NCI-H1092 treated with DMSO at 0.1 percent for 48 hours (cell line): ENCODE data around the gene RPL3.
A peak's percentile ranks its signal among the peaks of the same experiment; 100 is the strongest.

ENCODE experiments used
- DNase-seq: peaks from one replicate; lab custom pipeline; 2025; lab: John Stamatoyannopoulos, UW

The RPL3 gene

DNA sequence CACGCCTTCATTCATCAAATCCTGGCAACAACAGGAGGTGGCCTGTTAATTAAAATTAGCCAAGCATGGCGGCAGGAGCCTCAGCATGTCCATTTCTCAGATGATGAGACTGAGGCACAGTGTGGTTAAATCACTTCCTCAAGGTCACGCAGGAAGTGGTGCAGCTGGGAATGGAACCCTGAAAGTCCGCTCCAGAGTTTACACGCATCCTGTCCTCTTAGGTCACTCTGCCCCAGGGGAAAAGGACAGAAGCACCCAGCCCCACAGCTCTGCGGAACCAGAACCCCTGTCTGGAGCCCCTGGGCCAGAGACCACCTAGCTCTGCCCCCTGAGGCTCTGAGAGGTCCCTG is 19.6 kb downstream of the RPL3 start:
- no peak for DNase-seq

DNA sequence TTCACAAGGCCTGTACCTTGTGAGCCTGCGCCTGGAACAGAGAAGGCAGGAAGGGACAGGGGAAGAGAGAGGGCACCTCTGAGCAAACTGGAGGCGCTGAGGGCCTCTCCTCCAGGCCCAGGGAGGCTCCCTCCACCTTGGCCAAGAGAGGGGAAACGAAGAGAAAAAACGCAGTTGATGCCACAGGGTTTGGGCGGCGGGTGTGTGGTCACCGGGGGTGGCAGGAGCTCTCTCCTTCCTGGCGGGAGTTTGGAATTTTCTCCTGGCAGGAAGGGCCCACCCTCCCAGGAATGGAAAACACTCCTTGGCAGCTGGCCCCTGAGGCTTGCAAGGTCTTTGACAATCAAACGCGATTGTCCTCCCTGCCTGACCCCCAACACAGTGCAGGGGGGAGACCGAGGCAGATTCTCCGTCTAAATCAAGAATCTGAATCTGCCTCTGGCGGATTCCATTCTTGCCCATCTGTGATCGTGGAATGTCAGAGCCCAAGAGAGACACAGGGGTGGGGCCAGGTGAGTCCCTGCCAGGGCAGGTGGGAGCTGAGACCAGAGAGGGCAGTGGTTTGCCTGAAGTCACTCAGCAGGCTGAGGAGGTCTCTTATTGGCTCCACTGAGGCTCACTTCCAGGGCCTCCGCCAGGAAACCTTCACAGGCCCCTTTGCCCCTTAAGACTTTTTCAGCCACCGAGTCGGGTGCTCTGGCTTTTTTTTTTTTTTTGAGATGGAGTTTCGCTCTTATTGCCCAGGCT is 21.0 kb downstream of the RPL3 start:
- no peak for DNase-seq

DNA sequence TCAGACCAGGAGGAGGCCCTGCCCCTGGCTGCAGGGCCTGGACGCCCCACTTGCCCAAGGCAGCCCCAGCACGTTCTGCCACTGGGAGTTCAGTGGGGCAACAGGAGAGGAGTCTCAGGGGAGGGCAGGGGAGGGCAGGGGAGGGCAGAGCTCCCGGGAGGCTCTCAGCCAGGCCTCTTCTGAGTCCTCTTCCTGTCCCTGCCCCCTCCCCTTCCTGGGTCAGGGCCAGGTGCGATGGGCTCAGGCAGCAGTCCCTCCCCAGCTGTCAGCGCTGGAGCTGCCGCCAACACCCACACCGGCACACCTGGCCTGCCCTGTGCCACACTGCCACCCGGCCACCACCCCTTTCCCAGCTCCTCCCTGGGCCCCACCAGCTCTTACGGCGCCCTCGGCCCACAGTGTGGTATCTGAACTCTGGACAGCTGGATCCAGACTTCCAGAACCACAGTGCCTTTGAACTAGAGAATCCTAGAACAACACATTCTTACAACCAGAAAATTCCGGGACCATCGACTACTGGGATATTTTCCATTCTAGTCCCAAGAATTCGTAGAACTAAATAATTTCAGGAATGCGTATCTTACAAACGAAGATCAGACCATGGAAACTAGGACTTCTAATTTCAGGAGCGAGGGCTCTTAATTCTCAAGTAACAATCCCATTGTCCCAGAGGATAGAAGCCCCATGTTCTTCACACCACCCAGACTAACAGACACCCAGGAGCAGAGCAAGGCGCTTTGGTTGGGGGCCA is 21.8 kb downstream of the RPL3 start:
- peak; percentile 17 for DNase-seq

DNA sequence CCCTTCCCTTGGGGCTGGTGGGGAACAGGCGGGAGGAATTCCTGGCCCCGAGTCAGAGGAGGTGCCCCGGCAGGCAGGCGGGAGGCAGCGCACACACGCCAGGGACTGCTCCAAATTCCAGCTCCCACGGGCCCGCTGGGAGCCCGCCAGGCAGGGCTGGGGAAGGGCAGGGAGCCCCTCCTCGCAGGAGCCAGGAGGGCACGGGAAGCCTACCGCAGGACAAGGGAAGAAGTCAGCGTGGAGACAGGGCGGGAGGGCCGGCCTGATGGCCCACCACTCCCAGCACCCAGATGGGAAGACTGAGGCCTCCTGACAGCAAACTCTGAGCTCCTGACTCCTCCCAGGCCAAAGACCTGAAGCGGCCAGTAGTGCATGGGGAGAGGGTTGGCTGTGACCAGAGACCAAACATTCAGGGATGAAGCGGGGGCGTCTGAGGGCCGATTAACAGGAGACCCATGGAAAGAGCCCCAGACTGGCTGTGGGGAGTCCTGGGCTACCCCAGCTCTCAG is 22.4 kb downstream of the RPL3 start:
- DNase-seq, result no peak

DNA sequence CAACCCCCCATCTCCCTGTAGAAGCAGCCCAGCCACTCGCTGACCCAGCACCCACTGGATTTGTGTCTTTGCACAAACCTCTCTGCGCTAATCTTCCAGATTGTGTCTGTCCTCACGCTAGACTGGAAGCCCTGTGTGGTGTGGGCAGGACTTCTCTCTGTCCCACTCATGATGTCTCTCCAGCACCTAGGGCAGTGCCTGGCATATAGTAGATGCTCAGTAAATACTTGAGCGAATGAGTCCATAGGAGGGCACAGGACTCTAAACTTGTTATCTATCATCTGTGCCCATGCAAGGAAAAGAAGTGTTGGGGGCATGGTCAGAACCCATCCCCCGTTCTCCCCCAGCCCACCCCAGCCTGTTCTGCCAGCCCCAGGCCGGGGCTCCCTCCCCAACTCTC is 22.9 kb downstream of the RPL3 start:
- no peak for DNase-seq

DNA sequence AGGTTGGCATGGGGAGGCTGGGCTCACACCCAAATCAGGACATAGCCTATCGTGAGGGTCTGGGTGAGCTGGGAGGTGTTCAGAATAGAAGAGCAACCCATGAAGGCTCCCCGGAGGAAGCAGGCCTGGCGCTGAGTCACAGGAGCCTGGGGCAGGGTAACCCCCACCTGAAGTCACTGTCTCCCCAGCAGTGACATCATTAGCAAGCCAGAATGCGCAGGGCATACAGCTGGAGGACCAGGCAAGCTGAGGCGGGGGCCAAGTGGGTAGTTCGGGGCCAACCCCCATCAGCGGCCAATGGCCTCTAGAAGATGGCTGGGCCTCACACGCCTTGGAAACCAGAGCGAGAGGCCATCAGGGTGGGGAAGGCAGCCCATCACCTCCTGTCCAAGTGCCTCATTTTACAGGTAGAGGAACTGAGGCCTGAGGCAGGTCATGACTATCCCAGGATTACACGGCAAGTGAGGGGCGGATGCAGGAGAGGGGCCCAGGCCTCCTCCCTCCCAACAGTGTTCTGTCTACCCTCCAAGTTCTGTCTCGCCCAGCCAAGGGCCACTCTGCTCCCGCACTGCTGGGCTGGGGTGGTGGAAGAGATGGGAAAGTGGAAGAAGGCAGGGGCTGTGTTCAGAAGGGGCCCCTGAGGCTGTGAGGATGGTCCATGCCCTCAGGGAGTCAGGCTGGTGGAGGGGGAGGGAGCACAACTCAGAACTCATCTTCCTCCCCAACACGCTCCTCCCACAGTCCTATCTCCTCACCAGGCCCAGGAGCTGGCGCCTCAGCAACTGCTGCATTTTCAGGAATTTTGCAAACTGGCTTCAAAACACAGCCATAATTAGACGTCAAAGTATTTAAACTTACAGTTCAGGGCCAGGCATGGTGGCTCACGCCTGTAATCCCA is 24.6 kb downstream of the RPL3 start:
- DNase-seq, result no peak

DNA sequence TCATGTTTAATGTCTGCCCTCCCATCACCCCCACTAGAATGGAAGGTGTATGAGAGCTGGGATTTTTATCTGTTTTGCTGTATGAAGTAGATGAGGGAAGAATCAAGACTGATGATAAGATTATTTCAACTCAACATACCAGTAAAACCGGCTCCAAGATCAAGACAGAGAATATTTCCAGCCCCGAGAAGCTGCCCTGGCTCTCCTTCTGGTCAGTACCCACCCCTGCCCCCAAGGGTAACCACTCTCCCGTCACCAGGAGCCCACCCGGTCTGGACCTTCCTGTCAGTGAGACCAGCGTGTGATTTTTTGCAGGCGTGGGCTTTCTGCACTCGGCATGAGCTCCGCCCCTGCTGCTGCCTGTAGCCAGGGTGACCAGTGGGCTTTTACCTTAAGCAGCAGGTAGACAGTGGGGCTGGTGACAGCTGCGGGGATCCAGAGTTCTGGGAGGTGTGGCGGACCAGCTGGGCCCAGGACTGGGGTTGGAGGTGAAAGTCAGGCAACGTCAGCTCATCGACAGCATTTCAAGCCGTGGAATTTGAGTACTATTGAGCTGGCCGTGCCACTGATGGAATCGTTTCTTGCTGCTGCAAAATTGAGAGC is 25.6 kb downstream of the RPL3 start:
- DNase-seq, result no peak

DNA sequence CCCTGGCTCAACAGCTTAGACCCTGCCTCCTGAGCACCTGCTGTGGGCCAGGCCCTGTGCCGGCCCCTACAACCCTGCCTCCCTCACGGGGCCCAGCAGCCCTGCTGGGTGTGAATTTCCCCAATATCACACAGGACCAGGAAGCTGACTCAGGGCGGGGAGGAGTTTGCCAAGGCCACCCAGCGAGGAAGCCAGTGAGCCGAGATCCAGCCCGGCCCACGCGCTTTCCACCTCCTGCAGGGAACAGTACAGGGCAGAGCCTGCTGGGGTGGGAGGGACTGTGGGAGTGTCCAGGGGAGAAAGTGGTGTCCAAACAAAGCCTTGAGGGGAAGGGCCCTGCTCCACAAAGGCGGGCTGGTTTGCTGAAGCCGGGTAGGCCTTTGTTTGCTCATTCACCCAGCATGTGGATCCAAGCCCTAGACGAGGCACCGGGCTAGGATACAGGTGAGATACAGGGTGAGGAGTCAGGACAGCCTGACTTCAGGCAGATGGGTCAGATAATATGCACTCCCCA is 26.8 kb downstream of the RPL3 start:
- DNase-seq, result no peak

DNA sequence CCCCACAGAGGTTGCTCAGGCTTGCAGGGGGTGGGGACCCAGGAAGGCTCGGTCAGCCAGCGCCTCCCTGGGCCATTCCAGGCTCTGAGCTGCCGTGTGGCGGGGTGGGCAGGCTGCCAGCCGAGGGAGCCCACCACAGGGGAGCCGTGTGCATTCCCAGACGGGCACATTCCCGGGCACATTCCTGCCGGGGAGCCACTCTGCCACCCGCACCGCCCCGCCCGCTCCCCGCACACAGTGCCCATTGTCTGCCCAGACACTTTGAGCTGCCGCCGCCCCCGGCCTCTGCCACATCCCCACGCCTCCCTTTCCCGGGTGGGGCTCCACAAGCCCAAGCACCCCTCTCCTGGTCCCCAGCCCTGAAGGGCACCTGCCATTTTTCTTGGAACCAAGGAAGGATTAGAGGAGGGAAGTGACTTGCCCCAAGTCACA is 27.4 kb downstream of the RPL3 start:
- DNase-seq, result no peak

DNA sequence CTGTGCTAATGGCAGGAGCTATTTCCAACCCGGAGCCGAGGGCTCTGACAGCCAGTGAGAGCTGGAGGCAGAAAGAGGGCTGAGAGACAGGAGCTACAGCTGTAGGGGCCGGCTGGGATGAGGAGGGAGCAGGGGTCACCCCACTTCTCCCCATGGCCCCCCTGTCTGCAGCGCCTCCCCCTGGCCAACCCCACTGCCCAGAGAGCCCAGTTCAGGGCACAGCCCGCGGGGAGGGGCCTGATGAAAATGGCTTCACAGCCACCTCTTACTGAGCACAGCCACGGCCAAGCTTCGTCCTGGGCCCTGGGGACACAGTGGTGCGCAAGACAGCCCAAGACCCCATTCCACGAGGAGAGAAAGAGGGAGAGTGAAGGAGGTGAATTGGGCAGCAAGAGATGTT is 27.9 kb downstream of the RPL3 start:
- DNase-seq, result no peak

DNA sequence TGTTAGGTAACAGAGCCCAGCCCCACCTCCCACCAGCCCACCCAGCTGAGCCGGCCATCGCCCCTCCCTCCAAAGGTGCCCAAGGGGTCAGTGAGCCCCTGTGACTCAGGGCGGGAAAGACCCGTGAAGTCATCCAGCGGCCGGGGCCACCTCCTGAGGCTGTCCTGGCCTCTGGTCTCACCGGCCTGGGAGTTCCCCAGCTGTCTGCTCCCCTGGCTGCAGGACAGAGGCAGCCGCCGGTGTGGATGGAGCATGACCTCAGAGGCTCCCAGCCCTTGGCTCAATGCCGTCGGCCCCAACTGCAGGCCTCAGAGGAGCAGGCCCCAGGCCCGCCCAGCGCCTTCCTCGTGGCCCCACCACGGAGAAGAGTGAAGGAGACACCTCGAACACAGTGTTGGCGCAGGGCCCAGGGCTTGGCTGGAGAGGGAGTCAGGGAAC is 28.7 kb downstream of the RPL3 start:
- DNase-seq, result no peak

DNA sequence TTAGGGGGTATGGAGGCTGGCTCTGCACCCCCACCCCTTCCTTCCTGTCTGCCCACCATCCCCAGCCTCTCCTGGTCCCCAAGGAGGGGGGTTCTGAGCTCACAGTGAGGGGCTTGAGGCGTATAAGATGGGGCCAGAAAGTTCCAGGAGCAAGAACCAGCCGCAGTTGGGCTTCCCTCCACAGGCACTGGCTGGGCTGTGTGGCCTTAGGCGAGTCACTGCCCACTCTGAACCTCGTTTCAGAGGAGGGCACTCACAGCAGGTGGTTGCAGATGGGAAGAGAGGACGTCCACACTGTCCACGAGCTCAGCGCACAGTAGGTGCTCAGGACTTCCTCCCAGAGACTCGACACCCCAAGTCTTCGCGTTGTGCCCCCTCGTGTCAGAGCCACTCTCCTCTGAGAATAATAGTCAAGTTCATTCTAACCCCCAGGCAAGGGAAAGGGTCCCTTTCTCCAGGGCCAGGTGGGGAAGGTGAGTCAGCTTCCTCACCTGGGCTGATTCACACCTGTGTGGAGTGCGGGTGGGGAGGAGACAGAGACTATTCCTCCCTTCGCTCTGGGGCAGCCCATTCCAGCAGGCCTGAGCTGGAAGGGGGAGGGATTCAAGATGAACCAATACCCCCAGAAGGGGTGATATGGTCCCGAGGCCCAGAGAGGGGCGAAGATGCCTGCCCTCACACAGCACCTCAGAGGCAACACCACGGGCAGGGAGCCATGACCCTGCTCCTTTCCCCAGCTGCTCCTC is 29.3 kb downstream of the RPL3 start:
- no peak for DNase-seq

DNA sequence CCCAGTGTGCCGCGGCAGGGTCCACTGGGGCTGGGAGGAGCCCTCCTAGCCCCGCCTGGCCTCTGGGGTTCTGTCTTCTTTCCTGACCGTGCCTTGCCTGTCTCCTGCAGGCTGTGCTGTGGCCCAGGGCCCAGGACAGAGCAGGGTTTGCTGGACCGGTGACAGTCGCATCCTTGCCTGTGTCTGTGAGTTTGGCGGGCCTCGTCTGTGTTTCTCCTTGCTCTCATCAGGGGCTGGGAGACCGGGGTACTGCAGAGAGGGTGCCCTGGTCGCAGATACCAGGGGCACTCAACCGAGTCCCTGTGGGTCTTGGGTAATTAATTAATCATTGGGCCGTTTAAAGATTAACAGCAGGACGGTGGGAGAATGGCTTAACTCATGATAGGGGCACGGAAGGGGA is 29.9 kb downstream of the RPL3 start:
- no peak for DNase-seq

DNA sequence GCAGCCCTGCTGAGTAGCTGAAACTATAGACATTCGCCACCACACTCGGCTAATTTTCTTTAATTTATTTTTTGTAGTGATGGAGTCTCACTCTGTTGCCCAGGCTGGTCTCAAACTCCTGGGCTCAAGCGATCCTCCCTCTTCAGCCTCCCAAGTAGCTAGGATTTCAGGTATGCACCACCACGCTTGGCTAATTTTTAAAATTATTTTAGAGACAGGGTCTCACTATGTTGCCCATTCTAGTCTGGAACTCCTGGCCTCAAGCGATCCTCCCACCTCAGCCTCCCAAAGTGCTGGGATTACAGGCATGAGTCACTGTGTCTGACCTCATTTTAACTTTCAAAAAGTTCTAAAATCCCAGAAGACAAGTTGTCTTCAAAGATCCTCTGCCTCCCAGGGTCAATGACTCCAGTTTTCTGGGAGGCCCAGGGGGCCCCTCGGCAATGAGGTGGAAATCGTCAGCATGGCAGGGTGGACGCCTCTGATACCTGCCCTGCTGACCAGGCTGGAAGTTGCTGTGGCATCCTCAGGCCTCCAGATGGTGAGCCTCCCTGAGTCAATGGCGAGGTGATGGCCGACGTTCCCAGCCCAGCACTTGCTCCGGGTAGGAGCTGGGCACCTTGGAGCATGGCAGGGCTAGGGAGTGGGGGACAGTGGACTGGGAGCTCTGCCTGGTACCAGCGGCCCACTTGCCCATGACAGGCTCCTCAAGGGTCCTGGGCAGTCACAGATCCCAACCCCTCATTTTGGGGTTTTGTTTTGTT is 31.1 kb downstream of the RPL3 start:
- no peak for DNase-seq

DNA sequence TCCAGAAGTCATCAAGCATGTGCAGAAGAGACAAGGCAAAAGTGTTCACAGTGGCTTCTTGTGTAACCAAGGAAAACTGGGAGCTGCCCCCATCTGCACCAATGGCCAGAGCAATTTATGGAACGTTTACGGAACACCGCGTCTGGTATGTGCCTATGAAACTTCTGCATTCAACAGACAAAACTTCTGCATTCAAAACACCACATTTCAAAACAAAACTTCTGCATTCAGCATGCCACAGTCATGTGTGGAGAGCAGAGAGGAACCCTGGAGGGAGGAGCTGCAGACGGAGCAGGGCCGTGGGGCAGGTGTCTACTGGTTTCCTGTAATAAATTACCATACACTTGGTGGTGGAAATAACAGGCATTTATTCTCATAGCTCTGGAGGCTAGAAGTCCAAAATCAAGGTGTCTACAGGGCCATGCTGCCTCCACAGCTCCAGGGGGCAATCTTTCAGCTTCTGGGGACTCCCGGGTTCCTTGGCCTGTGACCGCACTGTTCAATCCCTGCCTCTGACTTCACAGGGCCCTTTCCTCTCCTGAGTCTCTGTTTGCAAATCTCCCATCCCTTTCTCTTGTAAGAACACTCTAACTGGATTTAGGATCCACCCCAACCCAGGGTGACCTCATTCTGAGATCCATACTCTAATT is 32.2 kb downstream of the RPL3 start:
- no peak for DNase-seq

DNA sequence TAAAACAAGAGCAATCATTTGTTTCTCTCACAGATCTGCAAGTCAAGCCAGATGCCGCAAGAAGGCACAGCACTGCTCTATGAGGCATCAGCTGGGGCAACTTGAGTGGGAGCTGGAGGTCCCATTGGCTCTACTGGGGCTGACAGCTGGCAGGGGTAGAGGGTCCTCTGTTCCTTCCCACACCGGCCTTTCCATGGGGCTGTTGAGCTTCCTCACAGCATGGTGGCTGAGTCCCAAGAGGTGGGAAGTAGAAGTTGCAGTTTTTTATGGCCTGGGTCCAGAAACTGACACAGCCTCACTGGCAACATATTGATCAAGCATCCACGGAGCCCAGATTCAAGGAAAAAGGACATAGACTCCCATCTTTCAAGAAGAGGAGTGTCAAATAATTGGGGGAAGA is 34.4 kb downstream of the RPL3 start:
- DNase-seq, result no peak

DNA sequence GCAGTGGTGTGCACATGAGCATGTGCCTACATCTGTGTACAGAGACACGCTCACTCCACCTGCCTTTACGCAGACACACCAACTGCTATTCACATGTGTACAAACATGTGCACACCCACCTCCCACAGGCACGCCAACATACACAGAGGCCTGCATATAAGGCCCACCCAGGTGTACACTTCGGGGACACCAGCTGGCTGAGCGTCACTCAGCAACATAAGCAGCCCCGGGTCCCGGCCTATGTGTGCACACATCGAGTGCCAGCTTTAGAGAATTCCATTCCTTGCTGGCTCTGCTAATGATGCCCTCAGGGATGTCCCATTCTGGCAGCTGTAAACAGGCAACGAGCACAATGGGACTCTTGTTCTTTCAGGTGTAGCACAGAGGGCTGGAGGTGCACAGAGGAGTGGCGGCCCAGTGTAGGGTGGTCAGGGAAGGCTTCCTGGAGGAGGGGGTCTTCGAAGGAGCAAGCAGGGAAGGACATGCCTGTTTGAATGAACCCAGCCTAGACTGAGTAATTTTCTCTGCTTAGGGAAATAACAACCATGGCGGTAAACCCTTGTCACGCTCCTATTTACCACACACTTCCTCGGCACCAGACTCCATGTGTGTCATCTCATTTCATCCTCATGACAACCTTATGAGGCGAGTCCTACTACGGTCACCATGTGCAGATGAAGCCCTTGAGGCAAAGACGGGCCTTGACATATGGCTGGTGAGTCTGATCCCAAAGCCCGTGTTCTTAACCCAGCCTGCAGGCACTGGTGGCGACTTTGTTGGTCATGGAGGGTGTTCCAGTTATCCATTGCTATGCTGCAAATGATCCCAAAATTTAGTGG is 35.1 kb downstream of the RPL3 start:
- no peak for DNase-seq

DNA sequence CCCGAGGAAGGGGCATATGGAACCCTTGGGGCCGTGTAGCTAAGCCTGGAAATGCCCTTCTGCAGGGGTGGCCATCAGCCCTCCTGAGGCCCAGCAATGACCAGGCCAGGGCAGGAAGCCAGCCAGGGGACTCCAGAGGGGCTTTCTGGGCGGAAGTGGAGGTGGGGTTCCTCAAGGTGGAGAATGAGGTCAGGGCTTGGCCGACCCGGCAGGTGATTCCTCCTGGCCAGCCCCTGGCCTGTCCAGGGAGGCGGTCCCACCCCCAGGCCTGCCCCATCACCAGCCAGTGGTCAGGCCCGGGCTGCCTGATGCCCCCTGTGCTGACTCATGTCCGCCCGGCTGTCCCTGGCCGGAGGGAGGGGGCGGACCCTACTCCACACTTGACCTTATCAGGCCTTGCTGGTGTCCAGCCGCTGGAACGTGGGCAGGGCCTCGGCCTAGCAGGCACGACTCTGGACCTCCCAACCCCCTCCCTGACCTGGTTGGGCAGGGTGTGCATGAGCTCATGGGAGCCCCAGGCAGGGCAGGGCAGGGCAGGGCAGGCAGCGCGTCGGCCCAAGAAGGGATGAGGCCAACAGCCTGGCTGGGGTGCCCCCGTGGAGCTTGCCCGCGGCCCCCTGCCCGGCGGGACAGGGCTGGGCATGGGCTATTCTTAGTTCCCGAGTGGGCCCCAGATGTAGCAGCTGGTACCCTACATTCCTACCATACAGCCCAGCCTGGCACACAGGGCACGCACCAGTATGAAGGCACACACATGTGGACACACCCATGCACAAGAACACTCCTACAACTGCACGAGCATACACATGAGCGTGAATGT is 35.9 kb downstream of the RPL3 start:
- no peak for DNase-seq
